IMR-90 (cell line): Measurements from ENCODE around the gene ZFR. TPM values are rescaled to one million over a fixed set of nuclear protein-coding genes. Genes with fewer than 3 reads are reported as not detected.

Source experiments
- ATAC-seq: fragments of 200-7000 bp; cut with Tn5 transposase; 2 replicates; pipeline ENCODE4 v1.9.1; 2020; ENCODE audit warnings: low read depth, mild to moderate bottlenecking, moderate library complexity
- BruUV-seq: library from RNA; stranded (reverse); fragments of 400-500 nt; replicated peaks from 2 replicates; lab custom pipeline; 2021; lab: Mats Ljungman, UMichigan
- CTCF ChIA-PET: fragments of 300-600 bp; formaldehyde crosslinking; extraction: SDS; loops from one replicate; lab custom pipeline; 2021; ENCODE audit warnings: antibody characterized with exemption; lab: Yijun Ruan, JAX
- POLR2A ChIA-PET: fragments of 300-600 bp; sonication (Branson Sonifier 250); formaldehyde crosslinking; loops from one replicate; lab custom pipeline; 2022; ENCODE audit warnings: antibody characterized with exemption; ENCODE audit not compliant: unreplicated experiment; lab: Charles Lee
- DNase-seq: peaks from one replicate; pipeline ENCODE4 v3.0.0; 2013
- H2AFZ ChIP-seq: replicated peaks from 2 replicates; pipeline ENCODE3; 2013; ENCODE audit warnings: low read length, mild to moderate bottlenecking; ENCODE audit not compliant: poor library complexity
- H2AK5ac ChIP-seq: 2 replicates; pipeline ENCODE4 v1.6.1; 2013; ENCODE audit warnings: low read depth, low read length, inconsistent platforms
- H2AK9ac ChIP-seq: replicated peaks from 2 replicates; pipeline ENCODE3; 2013; ENCODE audit warnings: mild to moderate bottlenecking, low read depth, low read length, moderate library complexity; ENCODE audit not compliant: poor library complexity
- H2BK120ac ChIP-seq: 2 replicates; pipeline ENCODE4 v1.6.1; 2013; ENCODE audit warnings: low read depth, low read length, inconsistent platforms
- H2BK15ac ChIP-seq: 3 replicates; pipeline ENCODE4 v1.6.1; 2013; ENCODE audit warnings: low read depth, low read length, inconsistent platforms
- H2BK20ac ChIP-seq: 2 replicates; pipeline ENCODE4 v1.6.1; 2013; ENCODE audit warnings: low read depth, mild to moderate bottlenecking, inconsistent platforms, low read length, moderate library complexity
- H2BK5ac ChIP-seq: 2 replicates; pipeline ENCODE4 v1.6.1; 2013; ENCODE audit warnings: mild to moderate bottlenecking, low read depth, low read length, inconsistent platforms; ENCODE audit not compliant: poor library complexity, severe bottlenecking
- H3K14ac ChIP-seq: replicated peaks from 2 replicates; pipeline ENCODE4 v1.6.1; 2013; ENCODE audit warnings: low read depth, low read length, inconsistent platforms
- H3K18ac ChIP-seq: 2 replicates; pipeline ENCODE4 v1.6.1; 2013; ENCODE audit warnings: low read depth, low read length, control low read depth
- H3K23ac ChIP-seq: 2 replicates; pipeline ENCODE4 v1.6.1; 2013; ENCODE audit warnings: low read depth, low read length, inconsistent platforms
- H3K27ac ChIP-seq: 2 replicates; pipeline ENCODE4 v1.5.1; 2013; ENCODE audit warnings: mild to moderate bottlenecking, control low read depth, low read length; ENCODE audit not compliant: insufficient read depth
- H3K27me3 ChIP-seq: 2 replicates; pipeline ENCODE4 v1.6.1; 2013; ENCODE audit warnings: low read length; ENCODE audit not compliant: control insufficient read depth, insufficient read depth
- H3K36me3 ChIP-seq: 2 replicates; pipeline ENCODE4 v1.6.1; 2013; ENCODE audit warnings: low read length, mixed read lengths; ENCODE audit not compliant: control insufficient read depth, insufficient read depth
- H3K4ac ChIP-seq: 2 replicates; pipeline ENCODE4 v1.6.1; 2013; ENCODE audit warnings: low read depth, low read length, inconsistent platforms
- H3K4me1 ChIP-seq: 2 replicates; pipeline ENCODE4 v1.6.1; 2013; ENCODE audit warnings: low read length, mixed read lengths; ENCODE audit not compliant: control insufficient read depth, insufficient read depth
- H3K4me2 ChIP-seq: 2 replicates; pipeline ENCODE4 v1.6.1; 2013; ENCODE audit warnings: low read depth, mild to moderate bottlenecking, control low read depth, low read length, moderate library complexity
- H3K4me3 ChIP-seq: 2 replicates; pipeline ENCODE4 v1.5.1; 2013; ENCODE audit warnings: low read depth, mild to moderate bottlenecking, control low read depth, low read length, moderate library complexity; ENCODE audit not compliant: insufficient read depth
- H3K56ac ChIP-seq: 2 replicates; pipeline ENCODE4 v1.6.1; 2013; ENCODE audit warnings: low read length, inconsistent platforms; ENCODE audit not compliant: insufficient read depth; ENCODE audit errors: extremely low read depth
- H3K79me1 ChIP-seq, 2 experiments: 2 replicates each; pipeline ENCODE4 v1.6.1; 2013; ENCODE audit warnings: low read length in 2 of 2, inconsistent platforms in 1 of 2, low read depth in 1 of 2
- H3K9ac ChIP-seq: 2 replicates; pipeline ENCODE4 v1.6.1; 2013; ENCODE audit warnings: low read depth, low read length, control low read depth
- H3K9me1 ChIP-seq: 2 replicates; pipeline ENCODE4 v1.6.1; 2013; ENCODE audit warnings: low read length, inconsistent platforms; ENCODE audit not compliant: insufficient read depth
- H3K9me3 ChIP-seq: 2 replicates; pipeline ENCODE4 v1.6.1; 2013; ENCODE audit warnings: low read length; ENCODE audit not compliant: control insufficient read depth, insufficient read depth
- H4K20me1 ChIP-seq: 2 replicates; pipeline ENCODE4 v1.6.1; 2013; ENCODE audit warnings: low read length, inconsistent platforms; ENCODE audit not compliant: insufficient read depth
- H4K5ac ChIP-seq: 2 replicates; pipeline ENCODE4 v1.6.1; 2013; ENCODE audit warnings: mild to moderate bottlenecking, low read depth, low read length, control low read depth
- H4K8ac ChIP-seq, 2 experiments: 2 replicates each; pipeline ENCODE4 v1.6.1; 2013; ENCODE audit warnings: low read depth in 2 of 2, low read length in 2 of 2, control low read depth in 1 of 2, inconsistent platforms in 1 of 2
- H4K91ac ChIP-seq: 2 replicates; pipeline ENCODE4 v1.6.1; 2013; ENCODE audit warnings: low read depth, low read length, inconsistent platforms; ENCODE audit not compliant: insufficient read depth
- BHLHE40 ChIP-seq: fragments of 150-350 bp; IDR thresholded peaks from 2 replicates; pipeline ENCODE4 v1.6.1; 2016; ENCODE audit warnings: mild to moderate bottlenecking, low read depth, low read length
- CEBPB ChIP-seq: IDR thresholded peaks from 2 replicates; pipeline ENCODE4 v1.6.1; 2012; ENCODE audit warnings: low read depth, low read length, improper control_type of control experiment
- ELK1 ChIP-seq: fragments of 150-350 bp; IDR thresholded peaks from 2 replicates; pipeline ENCODE4 v1.6.1; 2016; ENCODE audit warnings: low read depth, mild to moderate bottlenecking, low read length, moderate library complexity, borderline replicate concordance
- FOS ChIP-seq: fragments of 150-350 bp; IDR thresholded peaks from 2 replicates; pipeline ENCODE4 v1.6.1; 2016; ENCODE audit warnings: low read depth, low read length
- MAFK ChIP-seq: IDR thresholded peaks from 2 replicates; pipeline ENCODE4 v1.6.1; 2012; ENCODE audit warnings: low read depth, low read length, improper control_type of control experiment
- MAZ ChIP-seq: IDR thresholded peaks from 2 replicates; pipeline ENCODE4 v1.6.1; 2012; ENCODE audit warnings: low read depth, mild to moderate bottlenecking, low read length, improper control_type of control experiment, moderate library complexity, borderline replicate concordance
- MXI1 ChIP-seq: IDR thresholded peaks from 2 replicates; pipeline ENCODE4 v1.6.1; 2012; ENCODE audit warnings: low read depth, mild to moderate bottlenecking, low read length, moderate library complexity, borderline replicate concordance
- NFE2L2 ChIP-seq: fragments of 150-350 bp; IDR thresholded peaks from 2 replicates; pipeline ENCODE4 v1.6.1; 2016; ENCODE audit warnings: low read depth, mild to moderate bottlenecking, low read length
- RCOR1 ChIP-seq: IDR thresholded peaks from 2 replicates; pipeline ENCODE4 v1.6.1; 2012; ENCODE audit warnings: mild to moderate bottlenecking, low read length, improper control_type of control experiment; ENCODE audit not compliant: insufficient replicate concordance
- RFX5 ChIP-seq: IDR thresholded peaks from 2 replicates; pipeline ENCODE4 v1.8.0; 2012; ENCODE audit warnings: low read depth, mild to moderate bottlenecking, low read length, moderate library complexity
- SMC3 ChIP-seq: fragments of 150-350 bp; IDR thresholded peaks from 2 replicates; pipeline ENCODE4 v1.6.1; 2016; ENCODE audit warnings: low read depth, mild to moderate bottlenecking, antibody characterized with exemption, low read length, moderate library complexity
- WGBS, 2 experiments: methylation state at CpG; one replicate each; pipeline versions ENCODE4 v1.1.5 to v1.1.7; 2013; ENCODE audit warnings: missing lambda C conversion rate in 2 of 2; ENCODE audit not compliant: insufficient read length in 1 of 2; ENCODE audit errors: extremely low coverage in 2 of 2; 5-methylcytosine and 5-hydroxymethylcytosine counted together
- dilution Hi-C: fragments of 300-500 bp; cut with HindIII; formaldehyde crosslinking; loops from one replicate; pipeline ENCODE4 v1.14.3; 2018; ENCODE audit warnings: low sequenced_read_pairs; ENCODE audit not compliant: unreplicated experiment
- in situ Hi-C: fragments of 300-500 bp; cut with MboI; formaldehyde crosslinking; loops from 3 replicates; pipeline ENCODE4 v1.14.3; 2019; ENCODE audit warnings: low sequenced_read_pairs, inconsistent platforms, mixed read lengths
- intact Hi-C: fragments of 100-400 bp; cut with micrococcal nuclease; formaldehyde crosslinking; loops from 2 replicates; pipeline ENCODE4 v1.10.0; 2022
- polyA plus RNA-seq, 3 experiments: library from polyadenylated mRNA; depleted of rRNA; stranded (reverse); fragments of >200 nt; gene quantifications; 2 replicates each; pipeline ENCODE4 v1.2.3, GENCODE V29; 2012; ENCODE audit warnings: low replicate concordance in 1 of 3
- total RNA-seq: library from RNA; depleted of rRNA; stranded (reverse); fragments of >200 nt; gene quantifications from 2 replicates; pipeline ENCODE4 v1.2.3, GENCODE V29; 2012
- TF ChIP-seq, protein P1 (sequence below): conservative IDR thresholded peaks from 2 replicates; pipeline ENCODE4 v1.5.1; 2012; ENCODE audit warnings: mild to moderate bottlenecking, low read depth, low read length, improper control_type of control experiment
- TF ChIP-seq, protein P2 (sequence below): fragments of 150-350 bp; IDR thresholded peaks from 2 replicates; pipeline ENCODE4 v1.6.1; 2017; ENCODE audit warnings: mild to moderate bottlenecking, antibody characterized with exemption, low read length, low read depth

ZFR gene
- total and polyA plus RNA-seq, 2 of the 4 experiments (the other 2 are of a cell fraction), result 30.4 to 81.4 TPM

DNA sequence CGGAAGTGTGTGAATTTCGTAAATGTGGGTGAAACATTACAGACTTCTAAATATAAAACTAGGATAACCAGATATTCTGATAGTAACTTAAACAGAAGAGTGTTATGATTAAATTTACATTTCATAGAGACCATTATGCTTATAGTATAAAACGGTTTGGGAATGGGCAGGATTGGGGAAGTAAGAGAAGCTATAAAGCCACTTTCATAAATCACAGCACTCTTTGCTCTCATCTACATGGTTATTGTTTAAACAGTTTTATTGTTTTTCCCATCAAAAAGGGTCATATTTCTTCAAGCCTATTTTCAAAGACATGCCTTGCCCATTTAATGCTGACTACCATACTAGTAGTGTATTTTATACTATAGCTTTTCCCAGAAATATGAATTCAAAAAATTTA lies 9.2 kb downstream of the ZFR start:
- Histone ChIP-seq H3K14ac (no peak overlapping the region), H2BK5ac (no peak overlapping the region), H3K4me1 (no peaks in the 10 kb centered on the region), H2BK15ac (no peak overlapping the region), H3K4me3 (no peak overlapping the region), H2AFZ (no peak overlapping the region), H3K4ac (no peak overlapping the region), H4K8ac (no peak overlapping the region), H4K5ac (no peak overlapping the region), H4K91ac (no peak overlapping the region), H3K27ac (no peak overlapping the region), H3K4me2 (no peak overlapping the region), H3K9me1 (peaks cover 5% of the 10 kb centered on the region; the same call in 1 of the 2 replicates), H3K27me3 (no peaks in the 10 kb centered on the region), H3K23ac (no peak overlapping the region), H3K9me3 (no peaks in the 10 kb centered on the region), H3K9ac (no peak overlapping the region), H3K56ac (no peak overlapping the region), H3K18ac (no peak overlapping the region), H2AK5ac (no peak overlapping the region), H2BK120ac (no peak overlapping the region), H4K20me1 (peaks cover 82% of the 10 kb centered on the region), H2BK20ac (no peak overlapping the region), H2AK9ac (no peak overlapping the region), H3K79me1 (peaks cover 17 to 49% of the 10 kb centered on the region in 2 experiments; a peak in 3 of 4 replicates), H3K36me3 (peaks cover 7% of the 10 kb centered on the region)
- ChIA-PET CTCF (interaction anchor here (0.6 kb wide), 1 partner anchor 87 kb away, joined by 3 read pairs; no protein-coding TSS in a partner anchor), POLR2A (no interaction called here)
- TF ChIP-seq MAFK (no peak), NFE2L2 (no peak), ELK1 (no peak), CEBPB (no peak), RCOR1 (no peak), FOS (no peak), MXI1 (no peak), BHLHE40 (no peak), MAZ (no peak), SMC3 (no peak), RFX5 (no peak)
- TF ChIP-seq, protein P1, sequence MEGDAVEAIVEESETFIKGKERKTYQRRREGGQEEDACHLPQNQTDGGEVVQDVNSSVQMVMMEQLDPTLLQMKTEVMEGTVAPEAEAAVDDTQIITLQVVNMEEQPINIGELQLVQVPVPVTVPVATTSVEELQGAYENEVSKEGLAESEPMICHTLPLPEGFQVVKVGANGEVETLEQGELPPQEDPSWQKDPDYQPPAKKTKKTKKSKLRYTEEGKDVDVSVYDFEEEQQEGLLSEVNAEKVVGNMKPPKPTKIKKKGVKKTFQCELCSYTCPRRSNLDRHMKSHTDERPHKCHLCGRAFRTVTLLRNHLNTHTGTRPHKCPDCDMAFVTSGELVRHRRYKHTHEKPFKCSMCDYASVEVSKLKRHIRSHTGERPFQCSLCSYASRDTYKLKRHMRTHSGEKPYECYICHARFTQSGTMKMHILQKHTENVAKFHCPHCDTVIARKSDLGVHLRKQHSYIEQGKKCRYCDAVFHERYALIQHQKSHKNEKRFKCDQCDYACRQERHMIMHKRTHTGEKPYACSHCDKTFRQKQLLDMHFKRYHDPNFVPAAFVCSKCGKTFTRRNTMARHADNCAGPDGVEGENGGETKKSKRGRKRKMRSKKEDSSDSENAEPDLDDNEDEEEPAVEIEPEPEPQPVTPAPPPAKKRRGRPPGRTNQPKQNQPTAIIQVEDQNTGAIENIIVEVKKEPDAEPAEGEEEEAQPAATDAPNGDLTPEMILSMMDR, result no peak
- TF ChIP-seq, protein P2, sequence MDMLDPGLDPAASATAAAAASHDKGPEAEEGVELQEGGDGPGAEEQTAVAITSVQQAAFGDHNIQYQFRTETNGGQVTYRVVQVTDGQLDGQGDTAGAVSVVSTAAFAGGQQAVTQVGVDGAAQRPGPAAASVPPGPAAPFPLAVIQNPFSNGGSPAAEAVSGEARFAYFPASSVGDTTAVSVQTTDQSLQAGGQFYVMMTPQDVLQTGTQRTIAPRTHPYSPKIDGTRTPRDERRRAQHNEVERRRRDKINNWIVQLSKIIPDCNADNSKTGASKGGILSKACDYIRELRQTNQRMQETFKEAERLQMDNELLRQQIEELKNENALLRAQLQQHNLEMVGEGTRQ, result no peak
- BruUV-seq, result no TSS peak
- dilution Hi-C loops (no loop called here), intact Hi-C loops (no loop called here), in situ Hi-C loops (no loop called here)
- no peak for DNase-seq
- no peak for ATAC-seq
- WGBS, 2 experiments, result no CpG with 5 or more reads among the region's 3 CpGs
